Skeletal muscle cell (primary cell): Measurements from ENCODE around the gene TBC1D22A.

Experiments used
- DNase-seq: peaks from one replicate; pipeline ENCODE4 v3.0.0-alpha.2; 2010; ENCODE audit warnings: low read depth
- H3K4me3 ChIP-seq: 2 replicates; pipeline ENCODE4 v1.5.1; 2011; ENCODE audit warnings: low read depth, mild to moderate bottlenecking, control low read depth, low read length, moderate library complexity

Gene TBC1D22A

GRCh38 chr22:46864314-46865051, 102.0 kb downstream of the TBC1D22A start:
- no peak overlapping the region for H3K4me3 ChIP-seq
- no peak for DNase-seq

DNA sequence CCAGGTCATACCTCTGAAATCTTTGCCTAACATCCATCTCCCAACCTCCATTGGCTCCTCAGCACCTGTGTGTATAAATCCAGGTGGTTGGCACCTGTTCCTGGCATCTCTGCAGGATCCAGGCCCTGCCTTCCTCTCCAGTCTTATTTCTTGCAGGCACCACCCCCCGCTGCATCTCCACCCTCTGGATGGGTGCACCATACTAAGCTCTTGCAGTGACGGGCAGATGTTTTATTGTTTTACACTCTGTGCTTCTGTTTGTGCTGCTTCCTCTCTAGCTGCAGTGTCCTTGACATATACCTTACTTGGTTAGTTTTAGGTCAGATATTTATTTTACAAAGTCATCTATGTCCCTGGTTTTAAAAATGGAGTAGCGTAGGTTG, 102.6 kb downstream of the TBC1D22A start:
- no peak for DNase-seq
- no peak overlapping the region for H3K4me3 ChIP-seq

DNA sequence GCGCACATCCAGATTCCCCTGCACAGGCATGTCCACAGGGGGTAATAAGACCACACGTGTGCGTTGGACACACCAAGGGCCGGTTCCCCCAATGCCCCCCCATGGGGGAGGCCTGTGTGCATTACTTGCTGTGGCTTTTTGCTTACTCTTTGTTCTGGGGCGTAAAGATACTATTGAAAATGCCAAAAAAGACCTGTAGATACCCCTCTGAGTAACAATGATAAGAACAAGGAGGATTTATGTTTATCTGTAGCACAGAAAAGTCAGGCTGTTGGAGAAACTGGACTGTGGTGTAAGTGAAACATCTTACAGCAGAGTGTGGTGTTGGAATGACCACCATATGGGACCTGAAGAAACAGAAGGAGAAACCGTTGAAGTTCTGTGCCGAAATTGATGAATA, 103.2 kb downstream of the TBC1D22A start:
- H3K4me3 ChIP-seq: no peak overlapping the region
- no peak for DNase-seq

DNA sequence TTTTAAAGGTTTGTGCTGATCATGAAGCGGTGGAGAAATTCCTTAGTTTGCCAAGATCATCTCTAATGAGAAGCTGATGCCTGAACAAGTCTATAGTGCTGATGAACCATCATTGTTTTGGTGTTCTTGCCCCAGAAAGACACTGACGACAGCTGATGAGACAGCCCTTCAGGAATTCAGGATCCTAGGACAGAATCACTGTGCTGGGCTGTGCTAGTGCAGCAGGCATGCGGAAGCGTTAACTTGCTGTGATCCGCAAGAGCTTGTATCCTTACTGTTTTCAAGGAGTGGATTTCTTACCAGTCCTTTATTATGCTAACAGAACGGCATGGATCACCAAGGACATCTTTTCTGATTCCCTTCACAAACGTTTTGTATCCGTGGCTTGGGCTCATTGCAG, 104.1 kb downstream of the TBC1D22A start:
- DNase-seq: peak; percentile 80
- H3K4me3 ChIP-seq: no peak overlapping the region

- no peak for DNase-seq
- H3K4me3 ChIP-seq: no peak overlapping the region
Measured at GRCh38 chr22:46867106-46867505, 104.7 kb downstream of the TBC1D22A start.

DNA sequence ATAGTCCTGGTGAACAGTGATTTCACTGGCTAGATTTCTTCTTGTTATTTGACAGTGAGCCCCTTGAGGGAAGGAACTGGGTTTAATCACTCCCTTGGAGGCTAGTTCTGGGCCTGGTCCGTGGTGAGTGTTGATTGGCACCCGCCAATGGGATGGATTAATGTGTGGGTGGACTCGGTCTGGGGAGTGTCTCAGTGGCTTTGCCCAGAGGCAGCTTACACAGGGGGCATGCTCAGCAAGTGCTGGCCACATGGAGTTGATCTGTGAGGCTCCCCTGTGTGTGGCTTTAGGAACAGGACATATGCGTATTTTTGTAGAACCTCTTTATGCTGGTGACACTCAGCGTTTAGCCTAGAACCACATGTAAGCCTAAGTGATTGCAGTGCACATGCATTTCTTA, 106.9 kb downstream of the TBC1D22A start:
- H3K4me3 ChIP-seq: no peak overlapping the region
- no peak for DNase-seq

DNA sequence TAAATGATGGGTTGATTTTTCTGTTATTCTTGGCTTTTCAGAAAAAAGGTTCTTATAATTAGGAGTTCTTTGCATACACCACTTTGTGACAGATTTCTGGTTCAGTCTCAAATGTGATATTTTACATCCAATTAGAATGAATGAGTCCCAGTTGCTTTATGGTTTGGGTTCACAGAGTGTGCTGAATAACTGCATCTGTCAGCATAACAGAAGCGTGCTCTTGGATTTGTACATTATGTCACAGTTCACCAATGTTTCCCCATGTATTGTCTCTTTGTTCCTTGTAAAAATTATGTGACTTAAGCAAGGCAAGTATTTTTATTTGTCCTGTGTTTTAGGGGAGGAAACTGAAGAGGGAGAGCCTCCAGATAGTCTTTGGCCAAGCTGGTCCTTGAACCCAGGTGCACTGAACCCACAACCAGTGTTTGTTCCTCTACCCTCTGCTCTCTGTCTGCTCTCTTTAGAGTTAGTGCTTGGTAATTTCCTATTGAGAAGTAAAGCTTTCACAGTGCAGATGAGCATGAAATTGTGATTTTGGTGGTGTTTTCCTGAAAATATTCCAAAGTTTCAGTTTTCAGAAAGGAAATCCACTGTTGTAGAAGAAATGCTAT, 107.5 kb downstream of the TBC1D22A start:
- no peak for DNase-seq
- no peak overlapping the region for H3K4me3 ChIP-seq

DNA sequence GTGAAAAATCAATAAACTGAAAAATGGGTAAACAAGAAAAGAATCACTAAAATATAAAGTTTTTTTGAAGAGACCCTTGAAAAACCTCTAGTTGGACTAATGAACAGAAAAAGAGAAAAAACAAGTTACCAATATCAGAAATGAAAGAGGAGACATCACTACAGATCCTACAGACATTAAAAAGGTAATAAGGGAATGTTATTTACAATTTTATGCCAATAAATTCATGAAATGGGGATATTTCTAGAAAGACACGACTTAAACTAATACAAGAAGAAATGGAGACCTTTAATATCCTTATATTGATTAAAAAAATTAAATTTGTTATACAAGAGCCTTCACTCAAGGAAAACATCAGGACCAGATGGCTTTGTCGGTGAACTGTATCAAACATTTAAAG, 109.4 kb downstream of the TBC1D22A start:
- DNase-seq: no peak
- no peak overlapping the region for H3K4me3 ChIP-seq

- no peak overlapping the region for H3K4me3 ChIP-seq
- no peak for DNase-seq
Measured at GRCh38 chr22:46875089-46875488, 112.6 kb downstream of the TBC1D22A start.

GRCh38 chr22:46876357-46876934, 114.0 kb downstream of the TBC1D22A start:
- no peak overlapping the region for H3K4me3 ChIP-seq
- DNase-seq: no peak

DNA sequence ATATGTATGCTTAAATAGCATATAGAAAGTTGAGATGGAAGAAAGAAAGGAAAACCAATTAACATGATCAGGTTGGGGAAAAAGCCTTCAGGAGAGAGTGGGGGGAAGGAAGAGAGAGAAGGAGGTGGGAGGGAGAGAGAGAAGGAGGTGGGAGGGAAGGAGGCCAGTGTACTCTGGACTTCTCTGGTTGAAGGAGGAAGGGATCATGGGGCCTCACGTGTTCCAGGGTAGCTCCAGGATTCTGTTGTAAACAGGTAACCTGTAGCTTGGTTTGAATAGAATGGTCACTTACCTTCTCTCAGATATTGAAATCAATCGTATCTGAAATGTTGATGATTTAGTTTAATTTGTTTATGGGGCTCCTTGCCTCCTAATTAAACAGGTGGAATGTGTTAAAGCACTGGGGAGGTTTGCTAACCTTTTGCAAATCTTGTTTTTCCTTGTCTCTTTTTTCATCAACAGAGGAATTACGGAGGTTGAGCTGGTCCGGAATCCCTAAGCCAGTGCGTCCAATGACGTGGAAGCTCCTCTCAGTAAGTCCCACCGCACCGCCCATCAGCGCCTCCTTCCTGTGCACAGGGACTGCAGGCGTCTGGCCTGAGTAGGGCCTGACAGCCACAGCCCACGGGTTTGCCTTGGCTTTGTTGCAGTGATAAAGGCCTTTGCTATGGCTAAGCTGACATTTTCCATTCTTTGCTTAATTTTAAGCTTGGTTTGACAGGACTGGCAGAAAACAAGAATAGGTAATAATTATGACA, 115.9 kb downstream of the TBC1D22A start:
- no peak overlapping the region for H3K4me3 ChIP-seq
- no peak for DNase-seq

- peak; percentile 45 for DNase-seq
- H3K4me3 ChIP-seq: no peak overlapping the region
Measured at GRCh38 chr22:46879083-46879482, 116.6 kb downstream of the TBC1D22A start.

DNA sequence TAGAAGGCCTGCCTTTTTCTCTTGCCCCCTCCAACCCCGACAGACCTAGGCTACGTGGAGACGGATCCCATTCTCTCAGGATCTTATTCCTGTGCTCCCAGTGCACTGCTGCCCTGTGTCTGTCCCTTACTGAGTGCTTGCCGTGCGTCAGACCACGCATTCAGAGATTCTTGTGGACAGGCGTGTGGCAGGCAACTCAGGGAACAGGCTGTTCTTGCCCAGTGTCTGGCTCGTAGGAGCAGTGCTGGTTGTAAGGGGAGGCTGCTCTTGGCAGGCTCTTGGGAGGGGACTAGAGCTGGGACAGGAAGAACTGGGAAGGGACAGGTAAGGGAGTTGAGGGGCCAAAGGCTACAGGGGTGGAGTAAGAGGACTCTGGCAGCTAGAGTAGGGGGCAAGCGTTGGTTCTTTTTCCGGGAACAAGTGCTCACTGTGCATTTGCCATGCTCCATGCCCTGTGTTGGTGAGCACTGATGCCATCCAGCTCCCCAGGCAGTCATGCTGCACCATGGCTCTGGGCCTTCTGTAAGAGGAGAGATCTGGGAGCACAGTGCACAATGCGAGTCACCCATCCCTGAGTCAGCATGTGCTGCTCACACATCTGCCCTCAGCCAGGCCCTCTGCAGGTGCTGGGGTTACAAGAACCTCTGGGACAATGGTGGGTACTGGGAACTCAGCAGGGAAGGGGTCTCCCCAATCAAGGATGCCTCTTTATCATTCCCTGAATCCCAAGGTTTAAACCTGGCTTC, 119.1 kb downstream of the TBC1D22A start:
- H3K4me3 ChIP-seq: no peak overlapping the region
- no peak for DNase-seq

- DNase-seq: no peak
- no peak overlapping the region for H3K4me3 ChIP-seq
Measured at GRCh38 chr22:46883092-46883910, 120.9 kb downstream of the TBC1D22A start.

- DNase-seq: no peak
Measured at GRCh38 chr22:46884365-46884764, 121.9 kb downstream of the TBC1D22A start.

GRCh38 chr22:46887978-46888377, 125.5 kb downstream of the TBC1D22A start:
- DNase-seq: no peak
- no peak overlapping the region for H3K4me3 ChIP-seq

More at GRCh38 chr22:46884365-46884764, 121.9 kb downstream of the TBC1D22A start:
- no peak overlapping the region for H3K4me3 ChIP-seq

GRCh38 chr22:46890819-46891218, 128.4 kb downstream of the TBC1D22A start:
- no peak overlapping the region for H3K4me3 ChIP-seq
- no peak for DNase-seq

DNA sequence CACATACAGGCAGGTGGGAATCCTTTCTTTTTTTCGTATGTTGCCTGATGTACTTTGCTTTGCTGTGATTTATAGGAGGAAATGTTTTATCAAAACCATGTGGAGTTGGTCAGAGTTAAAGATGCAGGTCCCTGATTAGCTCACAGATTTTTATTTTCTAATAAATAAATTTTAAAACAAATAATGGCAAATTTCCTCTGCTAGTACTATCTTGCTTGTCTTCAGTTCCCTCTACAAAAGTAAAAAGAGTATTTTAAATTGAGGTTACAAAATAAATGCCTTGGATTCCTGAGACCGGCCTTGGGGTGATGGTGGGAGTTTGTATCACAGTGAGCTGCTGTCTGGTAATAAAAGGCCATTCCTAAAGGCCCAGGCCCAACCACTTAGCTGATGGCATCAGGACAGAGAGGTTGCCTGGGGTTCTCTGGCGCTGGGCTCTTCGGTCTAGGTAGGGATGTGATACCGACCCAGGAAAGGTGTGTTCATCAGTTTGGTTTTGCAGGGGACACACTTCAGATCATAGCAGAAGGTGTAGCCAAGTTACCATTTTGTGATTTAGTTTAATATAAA, 129.0 kb downstream of the TBC1D22A start:
- H3K4me3 ChIP-seq: no peak overlapping the region
- no peak for DNase-seq
